HG03060 (cell line): ENCODE results near the gene ANKUB1.

Experiments used
- ATAC-seq: cut with Tn5 transposase; IDR thresholded peaks from one replicate; pipeline ENCODE4 v1.9.1; 2021; ENCODE audit warnings: low read depth, moderate number of reproducible peaks; ENCODE audit not compliant: unreplicated experiment

Gene ANKUB1

DNA sequence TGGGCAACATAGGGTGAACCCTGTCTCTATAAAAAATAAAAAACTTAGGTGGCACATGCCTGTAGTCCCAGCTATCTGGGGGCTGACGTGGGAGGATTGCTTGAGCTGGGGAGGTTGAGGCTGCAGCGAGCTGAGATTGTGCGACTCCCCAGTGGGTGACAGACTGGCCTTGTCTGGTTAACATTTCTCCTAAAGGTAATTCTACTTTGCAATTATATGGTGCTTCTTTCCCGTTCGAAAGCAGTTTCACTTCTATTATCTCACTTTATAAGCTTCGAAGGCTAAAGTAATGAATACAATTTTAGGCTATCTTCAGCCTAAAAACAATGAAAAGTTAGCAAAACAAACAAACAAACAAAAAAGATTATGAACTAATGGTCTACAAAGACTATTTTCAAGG is 75.4 kb downstream of the ANKUB1 start:
- no peak for ATAC-seq

DNA sequence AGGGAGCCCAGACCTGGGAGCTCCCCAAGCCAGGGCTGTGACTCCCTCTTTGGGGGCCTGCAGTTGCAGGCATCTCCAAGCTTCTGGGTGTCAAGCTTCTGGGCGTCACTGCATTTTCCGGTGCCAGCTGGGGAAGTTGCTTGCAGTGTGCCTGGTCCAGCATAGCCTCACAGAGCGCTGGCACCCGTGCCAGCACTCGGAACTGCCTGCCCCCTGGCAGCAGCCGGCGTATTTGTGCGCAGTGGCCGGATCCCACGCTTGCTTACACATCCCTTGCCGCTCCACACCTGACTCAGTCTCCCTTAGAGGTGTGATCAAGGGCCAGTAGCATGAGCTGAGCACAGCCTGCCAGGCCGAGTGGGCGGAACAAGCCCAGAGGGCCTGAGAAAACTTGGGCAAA is 77.1 kb downstream of the ANKUB1 start:
- ATAC-seq: no peak

DNA sequence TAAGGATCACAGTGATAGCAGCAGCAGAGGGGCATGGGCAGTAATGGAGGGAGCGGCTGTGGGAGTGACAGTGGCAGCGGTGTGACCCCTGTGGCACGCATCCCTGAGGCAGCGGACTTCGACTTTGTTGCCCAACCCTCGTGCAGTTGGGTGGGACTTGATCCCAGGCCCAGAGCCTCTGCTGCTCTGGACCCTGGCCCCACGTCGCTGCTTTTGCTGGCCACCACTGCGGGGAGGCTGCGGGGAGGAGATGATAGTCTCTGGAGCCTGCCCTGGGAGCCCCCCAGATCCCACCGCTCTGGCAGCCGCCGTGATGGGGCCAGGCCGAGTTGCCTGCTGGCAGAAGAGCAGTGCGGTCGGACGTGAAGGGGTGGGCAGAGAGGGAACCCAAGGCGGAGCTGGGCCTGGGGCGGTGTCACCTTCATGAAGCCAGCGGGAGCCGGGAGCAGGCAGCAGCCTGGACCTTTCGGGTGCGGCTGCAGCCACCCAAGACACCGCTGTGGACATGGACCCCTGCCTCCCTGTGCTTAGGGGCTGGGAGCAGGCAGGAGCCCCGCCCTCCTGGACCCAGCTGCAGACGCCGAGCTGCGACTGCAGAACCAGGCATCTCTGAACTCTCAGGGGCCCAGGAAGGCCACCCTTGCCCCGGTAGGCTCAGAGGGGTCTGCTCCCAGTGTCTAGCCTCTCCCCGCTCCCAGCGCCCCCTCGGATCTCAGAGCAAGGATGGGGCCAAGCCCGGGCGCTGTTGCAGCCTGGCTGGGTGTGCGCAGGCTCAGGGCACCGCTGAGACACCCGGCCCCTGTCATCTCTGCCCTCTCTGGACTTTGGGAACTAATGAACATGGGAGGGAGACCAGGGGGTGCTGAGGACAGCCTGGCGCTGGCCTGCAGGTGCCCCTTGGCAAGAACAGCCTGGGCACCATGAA is 78.4 kb downstream of the ANKUB1 start:
- ATAC-seq: no peak
